HG03457 (cell line): ENCODE data around the gene OR2J3.
"Not testable (repeated sequence)": the region's sequence is repeated elsewhere in the genome, so short reads cannot be mapped to it uniquely, and the experiment has no call there.

Source experiments
- ATAC-seq: cut with Tn5 transposase; IDR thresholded peaks from one replicate; pipeline ENCODE4 v1.9.1; 2021; ENCODE audit warnings: moderate number of reproducible peaks; ENCODE audit not compliant: unreplicated experiment

OR2J3 gene

DNA sequence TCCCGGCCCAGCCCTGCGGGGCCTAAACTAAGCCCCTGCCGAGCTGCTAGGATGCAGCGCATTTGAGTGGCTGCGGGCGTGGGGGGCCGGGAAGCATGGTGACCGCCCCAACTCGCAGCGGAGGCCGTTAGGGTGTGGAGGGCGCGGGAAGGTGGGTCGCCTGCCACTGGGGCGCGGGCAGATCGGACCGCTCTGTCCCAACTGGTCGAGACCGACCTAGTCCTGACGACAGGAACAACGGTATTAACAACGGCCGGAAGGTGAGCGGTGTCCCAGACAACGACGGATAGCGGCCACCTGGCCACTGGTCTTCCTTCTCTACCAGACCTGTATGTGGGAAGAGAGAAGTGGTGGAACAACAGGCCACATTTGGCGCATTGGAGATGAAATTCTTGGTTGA lies 52.1 kb downstream of the OR2J3 start:
- ATAC-seq = not testable (repeated sequence)
